Progenitor cell of endocrine pancreas (in vitro differentiated cells): Measurements from ENCODE around the gene CHTF18. TPM values are rescaled to one million over a fixed set of nuclear protein-coding genes. Genes with fewer than 3 reads are reported as not detected.

Source experiments
- DNase-seq: peaks from one replicate; pipeline ENCODE4 v3.0.0; 2021; ENCODE audit warnings: low spot score; ENCODE audit not compliant: unreplicated experiment
- H3K27ac Mint-ChIP-seq: 2 replicates; pipeline ENCODE4 v1.8.0; 2021; ENCODE audit warnings: mild to moderate bottlenecking, moderate library complexity, mixed read lengths
- H3K27me3 Mint-ChIP-seq: 2 replicates; pipeline ENCODE4 v1.8.0; 2021; ENCODE audit warnings: mixed read lengths
- H3K36me3 Mint-ChIP-seq: 2 replicates; pipeline ENCODE4 v1.8.0; 2022; ENCODE audit warnings: mixed read lengths; ENCODE audit not compliant: insufficient read depth
- H3K4me1 Mint-ChIP-seq: 2 replicates; pipeline ENCODE4 v1.8.0; 2021; ENCODE audit warnings: low read depth, mixed read lengths
- H3K4me3 Mint-ChIP-seq: 2 replicates; pipeline ENCODE4 v1.8.0; 2021; ENCODE audit warnings: low read depth, mild to moderate bottlenecking, moderate library complexity, mixed read lengths
- H3K9me3 Mint-ChIP-seq: 2 replicates; pipeline ENCODE4 v1.8.0; 2021; ENCODE audit warnings: low read depth, mixed read lengths
- CTCF ChIP-seq: fragments of 200-600 bp; sonication (generic); IDR thresholded peaks from one replicate; pipeline ENCODE4 v1.5.0; 2021; ENCODE audit warnings: antibody characterized with exemption, mild to moderate bottlenecking; ENCODE audit not compliant: unreplicated experiment
- total RNA-seq: library from RNA; stranded (reverse); gene quantifications from 2 replicates; pipeline ENCODE4 v1.2.1, GENCODE V29; 2021

The CHTF18 gene
- total RNA-seq, 1 donor from 2014 or later, result 99.3 TPM

GRCh38 chr16:793414-793813 lies 5.0 kb downstream of the CHTF18 start:
- no peak overlapping the region for H3K27ac Mint-ChIP-seq
- H3K36me3 Mint-ChIP-seq, result peaks cover 9% of the 10 kb centered on the region
- no peaks in the 10 kb centered on the region for H3K9me3 Mint-ChIP-seq
- no peak for DNase-seq
- TF ChIP-seq CTCF, result no peak
- no peak overlapping the region for H3K4me3 Mint-ChIP-seq
- no peaks in the 10 kb centered on the region for H3K27me3 Mint-ChIP-seq
- H3K4me1 Mint-ChIP-seq, result no peaks in the 10 kb centered on the region

- no peaks in the 10 kb centered on the region for H3K27me3 Mint-ChIP-seq
- peaks cover 9% of the 10 kb centered on the region for H3K36me3 Mint-ChIP-seq
- H3K4me3 Mint-ChIP-seq, result no peak overlapping the region
- H3K4me1 Mint-ChIP-seq, result no peaks in the 10 kb centered on the region
- H3K9me3 Mint-ChIP-seq, result no peaks in the 10 kb centered on the region
- H3K27ac Mint-ChIP-seq, result no peak overlapping the region
- DNase-seq, result no peak
- no peak for TF ChIP-seq CTCF
These were observed 5.8 kb downstream of the CHTF18 start for GRCh38 chr16:794091-794822.

- H3K27ac Mint-ChIP-seq, result no peak overlapping the region
- H3K36me3 Mint-ChIP-seq, result peaks cover 9% of the 10 kb centered on the region
- no peaks in the 10 kb centered on the region for H3K27me3 Mint-ChIP-seq
- no peaks in the 10 kb centered on the region for H3K9me3 Mint-ChIP-seq
- TF ChIP-seq CTCF, result no peak
- H3K4me3 Mint-ChIP-seq, result no peak overlapping the region
- H3K4me1 Mint-ChIP-seq, result no peaks in the 10 kb centered on the region
- DNase-seq, result no peak
These were observed 6.5 kb downstream of the CHTF18 start for GRCh38 chr16:794853-795466.

- TF ChIP-seq CTCF, result no peak
- peaks cover 9% of the 10 kb centered on the region for H3K36me3 Mint-ChIP-seq
- H3K4me1 Mint-ChIP-seq, result no peaks in the 10 kb centered on the region
- H3K4me3 Mint-ChIP-seq, result no peak overlapping the region
- H3K27ac Mint-ChIP-seq, result no peak overlapping the region
- H3K27me3 Mint-ChIP-seq, result no peaks in the 10 kb centered on the region
- no peaks in the 10 kb centered on the region for H3K9me3 Mint-ChIP-seq
- DNase-seq, result no peak
These were observed 7.3 kb downstream of the CHTF18 start for GRCh38 chr16:795580-796229.

- Mint-ChIP-seq H3K27ac (no peak overlapping the region), H3K4me3 (no peak overlapping the region), H3K4me1 (no peaks in the 10 kb centered on the region), H3K36me3 (peaks cover 6% of the 10 kb centered on the region), H3K9me3 (no peaks in the 10 kb centered on the region), H3K27me3 (peaks cover 4% of the 10 kb centered on the region)
- no peak for DNase-seq
- no peak for TF ChIP-seq CTCF
These were observed 8.1 kb downstream of the CHTF18 start for GRCh38 chr16:796296-797119.
